H1 (cell line): ENCODE data around the gene RNFT2. TPM values are rescaled to one million over a fixed set of nuclear protein-coding genes. Genes with fewer than 3 reads are reported as not detected.

ENCODE experiments used
- ATF2 ChIP-seq: IDR thresholded peaks from 2 replicates; pipeline ENCODE4 v1.6.1; 2012; ENCODE audit warnings: low read length, inconsistent platforms
- CBX5 ChIP-seq: fragments of 300-800, 300-1000 bp; sonication (generic); IDR thresholded peaks from 2 replicates; pipeline ENCODE4 v1.7.1; 2016; ENCODE audit warnings: antibody characterized with exemption, low read length, low read depth
- CHD2 ChIP-seq: IDR thresholded peaks from 2 replicates; pipeline ENCODE4 v1.6.1; 2012; ENCODE audit warnings: low read length, improper control_type of control experiment
- CHD7 ChIP-seq: fragments of 300-600 bp; sonication (generic); IDR thresholded peaks from 2 replicates; pipeline ENCODE4 v1.7.1; 2012; ENCODE audit warnings: low read length, moderate library complexity, mild to moderate bottlenecking, inconsistent platforms; ENCODE audit not compliant: insufficient replicate concordance
- GABPA ChIP-seq: IDR thresholded peaks from 2 replicates; pipeline ENCODE4 v1.6.1; 2011; ENCODE audit warnings: mild to moderate bottlenecking, low read length, moderate library complexity, borderline replicate concordance; ENCODE audit not compliant: insufficient read depth
- MAFK ChIP-seq: IDR thresholded peaks from 2 replicates; pipeline ENCODE4 v1.6.1; 2012; ENCODE audit warnings: low read depth, mild to moderate bottlenecking, improper control_type of control experiment, low read length
- RXRA ChIP-seq: IDR thresholded peaks from 2 replicates; pipeline ENCODE4 v1.6.1; 2011; ENCODE audit warnings: low read depth, mild to moderate bottlenecking, low read length, moderate library complexity; ENCODE audit not compliant: insufficient read depth
- SAP30 ChIP-seq: fragments of 300-600 bp; sonication (generic); IDR thresholded peaks from 2 replicates; pipeline ENCODE4 v1.7.1; 2012; ENCODE audit warnings: low read length, moderate library complexity, mild to moderate bottlenecking, inconsistent platforms; ENCODE audit not compliant: insufficient read depth, insufficient replicate concordance
- polyA plus RNA-seq, 7 experiments: library from polyadenylated mRNA; depleted of rRNA in 3 of 7; stranded (reverse) in 5 of 7; unstranded in 2 of 7; fragments of >200 nt in 5 of 7; fragments of 200-250 nt in 2 of 7; gene quantifications; 1 replicate in 5 of 7; 2 replicates in 1 of 7; 4 replicates in 1 of 7; pipeline versions ENCODE4 v1.2.1 to v1.2.3, GENCODE V29; 2011 to 2013; ENCODE audit warnings: missing spikeins in 2 of 7, mixed read lengths in 2 of 7
- total RNA-seq: library from RNA; stranded (reverse); fragmentation: NEBNext Ultra II Directional; extraction: Animal tissue kit (Norgen Biotek cat#: 25700); gene quantifications from 2 replicates; pipeline ENCODE4 v1.2.1, GENCODE V29; 2021
- TF ChIP-seq, protein P1 (sequence below): IDR thresholded peaks from 2 replicates; pipeline ENCODE4 v1.6.1; 2011; ENCODE audit warnings: low read depth, mild to moderate bottlenecking, low read length; ENCODE audit not compliant: insufficient read depth

The RNFT2 gene
- total and polyA plus RNA-seq, 2 of the 8 experiments (the other 6 are each of a cell fraction or from before 2014, with no cell fraction given), result 14.2 to 33.1 TPM

GRCh38 chr12:116713527-116713926, 24.6 kb upstream of the RNFT2 start (continued):
- no peak for TF ChIP-seq CHD7
- no peak for TF ChIP-seq GABPA
- TF ChIP-seq MAFK, result no peak
- no peak for TF ChIP-seq ATF2
- TF ChIP-seq, protein P1, sequence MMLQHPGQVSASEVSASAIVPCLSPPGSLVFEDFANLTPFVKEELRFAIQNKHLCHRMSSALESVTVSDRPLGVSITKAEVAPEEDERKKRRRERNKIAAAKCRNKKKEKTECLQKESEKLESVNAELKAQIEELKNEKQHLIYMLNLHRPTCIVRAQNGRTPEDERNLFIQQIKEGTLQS, result no peak
- TF ChIP-seq RXRA, result no peak
- no peak for TF ChIP-seq SAP30
- TF ChIP-seq CHD2, result no peak
- no peak for TF ChIP-seq CBX5
